SK-N-SH (cell line): ENCODE data around the gene RPE. TPM values are rescaled to one million over a fixed set of nuclear protein-coding genes. Genes with fewer than 3 reads are reported as not detected.

Experiments used
- CTCF ChIA-PET: fragments of 300-600, 350-600 bp; formaldehyde crosslinking; extraction: SDS; loops from one replicate; lab custom pipeline; 2021; lab: Yijun Ruan, JAX
- POLR2A ChIA-PET: fragments of 350-600 bp; sonication (Branson Sonifier 250); formaldehyde crosslinking; extraction: SDS; loops from one replicate; lab custom pipeline; 2020; ENCODE audit warnings: antibody characterized with exemption, inconsistent platforms; lab: Yijun Ruan, JAX
- DNase-seq: peaks from one replicate; pipeline ENCODE4 v3.0.0; 2012
- H2AFZ ChIP-seq: fragments of 200-600 bp; sonication (generic); 2 replicates; pipeline ENCODE4 v1.8.1; 2016; ENCODE audit warnings: antibody characterized with exemption, mild to moderate bottlenecking, low read depth
- H3F3A ChIP-seq: fragments of 200-600 bp; sonication (generic); replicated peaks from 2 replicates; pipeline ENCODE3; 2016; ENCODE audit warnings: antibody characterized with exemption, mild to moderate bottlenecking; ENCODE audit not compliant: insufficient read depth
- H3K27ac ChIP-seq, 2 experiments: fragments of 200-500 bp in 1 of 2; fragments of 200-600 bp in 1 of 2; sonication (Bioruptor generic) in 1 of 2; sonication (generic), shearing (Covaris generic) in 1 of 2; 2 replicates each; pipeline versions ENCODE4 v1.5.1 to v1.6.1; 2014 to 2016; ENCODE audit warnings: low read depth in 2 of 2, inconsistent platforms in 1 of 2, low read length in 1 of 2, mild to moderate bottlenecking in 1 of 2, mixed read lengths in 1 of 2
- H3K27me3 ChIP-seq: fragments of 200-600 bp; sonication (generic), shearing (Covaris generic); 2 replicates; pipeline ENCODE4 v1.6.1; 2016; ENCODE audit warnings: mixed run types; ENCODE audit not compliant: insufficient read depth
- H3K36me3 ChIP-seq, 2 experiments: fragments of 200-500 bp in 1 of 2; fragments of 200-600 bp in 1 of 2; sonication (Bioruptor generic) in 1 of 2; sonication (generic) in 1 of 2; replicated peaks in 1 of 2; 2 replicates each; pipeline versions ENCODE3 to v1.5.1; 2014 to 2016; ENCODE audit warnings: low read length in 1 of 2, mild to moderate bottlenecking in 1 of 2; ENCODE audit not compliant: insufficient read depth in 2 of 2, control insufficient read depth in 1 of 2
- H3K4me1 ChIP-seq, 2 experiments: fragments of 200-500 bp in 1 of 2; fragments of 200-600 bp in 1 of 2; sonication (Bioruptor generic) in 1 of 2; sonication (generic), shearing (Covaris generic) in 1 of 2; 2 replicates each; pipeline versions ENCODE4 v1.5.1 to v1.6.1; 2014 to 2016; ENCODE audit warnings: low read depth in 1 of 2, low read length in 1 of 2, mixed run types in 1 of 2; ENCODE audit not compliant: insufficient read depth in 2 of 2, control insufficient read depth in 1 of 2
- H3K4me2 ChIP-seq: fragments of 200-600 bp; sonication (generic), shearing (Covaris generic); 2 replicates; pipeline ENCODE4 v1.6.1; 2017; ENCODE audit warnings: mixed run types
- H3K4me3 ChIP-seq, 2 experiments: fragments of 200-500 bp in 1 of 2; fragments of 200-600 bp in 1 of 2; sonication (Bioruptor generic) in 1 of 2; sonication (generic), shearing (Covaris generic) in 1 of 2; 2 replicates each; pipeline versions ENCODE4 v1.5.1 to v1.8.1; 2014 to 2016; ENCODE audit warnings: low read depth in 2 of 2, inconsistent platforms in 1 of 2, low read length in 1 of 2, mild to moderate bottlenecking in 1 of 2, mixed read lengths in 1 of 2, moderate library complexity in 1 of 2
- H3K79me2 ChIP-seq: fragments of 200-600 bp; sonication (generic); 2 replicates; pipeline ENCODE4 v1.8.1; 2017; ENCODE audit warnings: mild to moderate bottlenecking; ENCODE audit not compliant: insufficient read depth
- H3K9ac ChIP-seq: fragments of 200-600 bp; sonication (generic); 2 replicates; pipeline ENCODE4 v1.6.1; 2017; ENCODE audit warnings: mixed run types
- H3K9me2 ChIP-seq: fragments of 200-600 bp; sonication (generic); 2 replicates; pipeline ENCODE4 v1.6.1; 2017; ENCODE audit warnings: mixed run types
- H3K9me3 ChIP-seq: fragments of 200-600 bp; sonication (generic); 2 replicates; pipeline ENCODE4 v1.6.1; 2017; ENCODE audit warnings: mixed run types, mild to moderate bottlenecking, moderate library complexity
- H4K20me1 ChIP-seq: fragments of 200-600 bp; sonication (generic); 2 replicates; pipeline ENCODE4 v1.6.1; 2017; ENCODE audit warnings: mild to moderate bottlenecking, mixed run types; ENCODE audit not compliant: insufficient read depth
- CTCF ChIP-seq: fragments of 200-600 bp; sonication (generic); IDR thresholded peaks from 2 replicates; pipeline ENCODE4 v1.6.1; 2017; ENCODE audit warnings: antibody characterized with exemption, mild to moderate bottlenecking, moderate library complexity
- FOSL2 ChIP-seq: IDR thresholded peaks from 2 replicates; pipeline ENCODE4 v1.4.0; 2012; ENCODE audit warnings: low read depth, mild to moderate bottlenecking, moderate library complexity, borderline replicate concordance
- GATA2 ChIP-seq: sonication (generic); formaldehyde crosslinking; IDR thresholded peaks from 2 replicates; pipeline ENCODE4 v1.5.0; 2020; ENCODE audit warnings: mild to moderate bottlenecking, missing genetic modification reagents
- JUND ChIP-seq: IDR thresholded peaks from 2 replicates; pipeline ENCODE4 v1.4.0; 2012
- MXI1 ChIP-seq: IDR thresholded peaks from 2 replicates; pipeline ENCODE4 v1.6.1; 2012; ENCODE audit warnings: mild to moderate bottlenecking, low read depth, low read length, improper control_type of control experiment
- NRF1 ChIP-seq: IDR thresholded peaks from 2 replicates; pipeline ENCODE4 v1.6.1; 2012; ENCODE audit warnings: low read depth, mild to moderate bottlenecking, low read length
- PBX3 ChIP-seq: IDR thresholded peaks from 2 replicates; pipeline ENCODE4; 2012
- RAD21 ChIP-seq: IDR thresholded peaks from 2 replicates; pipeline ENCODE4 v1.6.1; 2012; ENCODE audit warnings: mild to moderate bottlenecking, low read length
- REST ChIP-seq: IDR thresholded peaks from 2 replicates; pipeline ENCODE4 v1.6.1; 2012; ENCODE audit warnings: mild to moderate bottlenecking, low read depth, low read length, moderate library complexity
- RXRA ChIP-seq: IDR thresholded peaks from 2 replicates; pipeline ENCODE4 v1.4.0; 2012; ENCODE audit warnings: low read depth, mild to moderate bottlenecking, borderline replicate concordance
- SIN3A ChIP-seq: IDR thresholded peaks from 2 replicates; pipeline ENCODE4 v1.6.1; 2012; ENCODE audit warnings: low read depth, mild to moderate bottlenecking, low read length, moderate library complexity, borderline replicate concordance
- TCF12 ChIP-seq: IDR thresholded peaks from 2 replicates; pipeline ENCODE4 v1.4.0; 2012
- TEAD4 ChIP-seq: IDR thresholded peaks from 2 replicates; pipeline ENCODE4 v1.4.0; 2012; ENCODE audit warnings: mild to moderate bottlenecking, borderline replicate concordance; ENCODE audit not compliant: insufficient read depth
- YY1 ChIP-seq: IDR thresholded peaks from 2 replicates; pipeline ENCODE4 v1.4.0; 2012; ENCODE audit warnings: low read depth, mild to moderate bottlenecking
- ZBTB33 ChIP-seq: IDR thresholded peaks from 2 replicates; pipeline ENCODE4 v1.4.0; 2012; ENCODE audit warnings: low read depth, borderline replicate concordance
- WGBS: methylation state at CpG from one replicate; pipeline ENCODE4 v1.1.6; 2017; ENCODE audit warnings: low lambda C conversion rate; 5-methylcytosine and 5-hydroxymethylcytosine counted together
- polyA plus RNA-seq, 3 experiments: library from polyadenylated mRNA; depleted of rRNA; stranded (reverse); fragments of >200 nt; gene quantifications; 2 replicates each; pipeline ENCODE4 v1.2.3, GENCODE V29; 2012

RPE gene
- polyA plus RNA-seq, 1 of the 3 experiments (the other 2 are of a cell fraction), result 62.9 TPM

GRCh38 chr2:209970271-209970670, 32.2 kb upstream of the RPE start:
- TF ChIP-seq NRF1 (no peak), FOSL2 (no peak), CTCF (no peak), RXRA (no peak), RAD21 (no peak), MXI1 (no peak), PBX3 (no peak), REST (no peak)
- TF ChIP-seq, all 33 proteins: peak for 0
- POLR2A ChIA-PET, result no interaction called here
- Histone ChIP-seq H3K4me3 (no peak overlapping the region), H3K4me2 (no peak overlapping the region), H3K9me3 (no peaks in the 10 kb centered on the region), H3K27ac (no peak overlapping the region), H3K9ac (no peak overlapping the region), H3K9me2 (no peaks in the 10 kb centered on the region), H3K4me1 (no peaks in the 10 kb centered on the region), H3F3A (no peaks in the 10 kb centered on the region), H3K79me2 (no peaks in the 10 kb centered on the region), H3K36me3 (no peaks in the 10 kb centered on the region), H2AFZ (no peak overlapping the region), H4K20me1 (no peaks in the 10 kb centered on the region), H3K27me3 (no peaks in the 10 kb centered on the region)
- CTCF ChIA-PET, result interaction anchor here (2.0 kb wide), 1 partner anchor 9 kb away, joined by 9 read pairs; no protein-coding TSS in a partner anchor
- 82% methylated on average over 2 of the region's 2 CpGs for WGBS
- no peak for DNase-seq

GRCh38 chr2:209970711-209971110, 31.7 kb upstream of the RPE start:
- H3K4me1 ChIP-seq, result no peaks in the 10 kb centered on the region
- no peak overlapping the region for H3K9ac ChIP-seq
- H3K4me2 ChIP-seq, result no peak overlapping the region
- no peak overlapping the region for H3K4me3 ChIP-seq
- no peaks in the 10 kb centered on the region for H4K20me1 ChIP-seq
- ChIA-PET CTCF (interaction anchor here (0.8 to 2.0 kb wide), 4 partner anchors 9 to 253 kb away, joined by 3 to 9 read pairs (median 4); no protein-coding TSS in a partner anchor), POLR2A (no interaction called here)
- no peaks in the 10 kb centered on the region for H3K27me3 ChIP-seq
- H3K79me2 ChIP-seq, result no peaks in the 10 kb centered on the region
- H3K9me3 ChIP-seq, result no peaks in the 10 kb centered on the region
- H3K36me3 ChIP-seq, result no peaks in the 10 kb centered on the region
- H3K9me2 ChIP-seq, result no peaks in the 10 kb centered on the region
- 55% methylated on average over 4 of the region's 4 CpGs for WGBS
- H3K27ac ChIP-seq, result no peak overlapping the region
- H3F3A ChIP-seq, result no peaks in the 10 kb centered on the region
- no peak for DNase-seq
- H2AFZ ChIP-seq, result no peak overlapping the region
- TF ChIP-seq REST (no peak), TCF12 (no peak), SIN3A (no peak), YY1 (no peak), ZBTB33 (no peak), RXRA (no peak), GATA2 (CRISPR knock-in tag) (no peak), TEAD4 (no peak), RAD21 (no peak), JUND (no peak)
